ENCODE data around the gene ASIC4.

ASIC4 gene

DNA sequence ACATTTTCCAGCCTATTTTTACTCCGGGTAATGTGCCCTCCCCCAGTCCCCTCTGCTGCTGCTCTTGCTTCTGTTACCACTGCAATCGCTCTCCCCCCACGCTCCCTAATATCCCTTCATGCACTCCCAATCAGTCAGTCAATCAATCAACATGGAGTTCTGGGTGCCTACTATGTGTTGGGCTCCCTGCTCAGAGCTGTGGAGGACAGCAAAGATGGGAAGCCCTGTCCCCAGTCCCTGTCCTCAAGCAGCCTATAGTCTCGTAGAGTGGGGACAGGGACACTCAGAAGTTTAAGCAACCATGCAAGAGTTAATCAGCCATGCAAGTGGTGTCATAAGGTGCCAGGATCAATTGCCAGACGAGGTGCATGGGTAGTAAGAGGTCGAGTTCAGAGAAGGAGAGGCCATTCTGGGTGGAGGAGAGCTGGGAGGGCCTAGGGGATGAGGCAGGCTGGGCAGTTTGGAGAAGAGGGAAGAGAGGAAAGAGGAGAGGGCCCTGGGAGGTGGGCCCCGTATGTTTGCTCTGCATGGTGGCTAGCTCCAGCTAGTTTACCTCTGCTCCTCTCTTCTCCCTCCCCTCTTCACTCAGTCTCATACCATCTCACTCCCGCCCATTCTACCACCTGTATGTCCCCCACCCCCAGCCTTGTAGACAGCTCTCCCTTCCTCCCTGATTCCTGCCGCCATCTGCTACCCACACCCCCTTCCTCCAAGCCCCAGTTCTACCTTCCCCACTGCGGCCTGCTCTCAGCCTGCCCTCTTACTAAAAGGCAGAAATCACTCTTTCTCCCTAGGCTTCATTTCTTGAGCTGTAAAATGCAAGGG lies 3.9 kb downstream of the ASIC4 start:
- Histone ChIP-seq H3K9me3 (ENCODE audit: control insufficient read depth, low read length) (no peaks in the 10 kb centered on the region), H3K4me1 (ENCODE audit: control insufficient read depth, insufficient read depth, low read length, poor library complexity, severe bottlenecking) (peaks cover 40% of the 10 kb centered on the region), H3K27ac (ENCODE audit: low read depth, low read length, severe bottlenecking) (no peak overlapping the region), H3K4me3 (ENCODE audit: extremely low read depth, insufficient read depth, low read length, poor library complexity, severe bottlenecking) (no peak overlapping the region), H3K36me3 (ENCODE audit: control insufficient read depth, insufficient read depth, low read length) (no peaks in the 10 kb centered on the region)
- WGBS, 2 experiments (ENCODE audit: insufficient coverage in 2 of 2) = 69 to 74% methylated on average over 6 to 8 of the region's 10 CpGs

DNA sequence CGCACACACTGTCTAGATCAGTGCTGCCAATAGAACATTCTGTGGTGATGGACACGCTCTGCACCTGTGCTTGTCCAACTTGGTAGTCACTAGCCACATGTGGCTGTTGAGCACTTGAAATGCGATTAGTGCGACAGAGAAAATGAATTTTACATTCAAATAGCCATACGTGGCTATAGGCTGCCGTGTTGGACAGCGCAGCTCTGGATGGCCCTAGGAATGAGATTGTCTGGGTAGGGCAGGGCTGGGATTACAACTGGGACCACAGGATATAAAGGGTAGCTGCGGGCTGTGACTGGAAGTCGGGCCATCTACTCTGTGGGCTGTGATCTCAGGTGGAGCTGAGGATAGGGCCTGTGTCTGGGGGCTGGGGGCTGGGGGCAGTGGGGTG lies 5.2 kb downstream of the ASIC4 start:
- H3K4me3 ChIP-seq (ENCODE audit: extremely low read depth, insufficient read depth, low read length, poor library complexity, severe bottlenecking) = no peak overlapping the region
- H3K36me3 ChIP-seq (ENCODE audit: control insufficient read depth, insufficient read depth, low read length) = no peaks in the 10 kb centered on the region
- no peaks in the 10 kb centered on the region for H3K9me3 ChIP-seq (ENCODE audit: control insufficient read depth, low read length)
- WGBS, 2 experiments (ENCODE audit: insufficient coverage in 2 of 2) = 87 to 98% methylated on average over 7 to 9 of the region's 9 CpGs
- H3K4me1 ChIP-seq (ENCODE audit: control insufficient read depth, insufficient read depth, low read length, poor library complexity, severe bottlenecking) = peaks cover 31% of the 10 kb centered on the region
- H3K27ac ChIP-seq (ENCODE audit: low read depth, low read length, severe bottlenecking) = no peak overlapping the region

DNA sequence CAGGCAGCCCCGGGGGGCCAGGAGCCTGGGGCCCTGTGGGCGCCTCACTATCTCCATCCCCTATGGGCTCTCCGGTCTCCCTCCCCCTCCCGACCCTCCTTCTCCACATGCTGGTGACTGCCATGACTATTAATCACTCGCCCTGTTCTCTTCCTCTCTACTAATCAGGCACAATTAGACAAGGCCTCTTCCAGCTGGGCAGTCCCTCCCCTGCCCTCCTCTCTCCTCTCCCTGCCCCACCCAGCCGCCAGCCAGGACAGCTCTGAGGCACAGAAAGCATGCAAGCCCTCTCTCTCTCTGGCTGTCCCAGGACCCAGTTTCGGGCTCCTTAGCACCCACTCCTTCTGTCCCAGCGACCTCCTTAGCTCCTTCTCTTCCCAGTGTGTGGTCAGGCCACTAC lies 5.8 kb downstream of the ASIC4 start:
- 74 to 77% methylated on average over 6 to 8 of the region's 8 CpGs for WGBS, 2 experiments (ENCODE audit: insufficient coverage in 2 of 2)
- Histone ChIP-seq H3K4me3 (ENCODE audit: extremely low read depth, insufficient read depth, low read length, poor library complexity, severe bottlenecking) (no peak overlapping the region), H3K9me3 (ENCODE audit: control insufficient read depth, low read length) (no peaks in the 10 kb centered on the region), H3K36me3 (ENCODE audit: control insufficient read depth, insufficient read depth, low read length) (no peaks in the 10 kb centered on the region), H3K4me1 (ENCODE audit: control insufficient read depth, insufficient read depth, low read length, poor library complexity, severe bottlenecking) (peaks cover 30% of the 10 kb centered on the region), H3K27ac (ENCODE audit: low read depth, low read length, severe bottlenecking) (no peak overlapping the region)

DNA sequence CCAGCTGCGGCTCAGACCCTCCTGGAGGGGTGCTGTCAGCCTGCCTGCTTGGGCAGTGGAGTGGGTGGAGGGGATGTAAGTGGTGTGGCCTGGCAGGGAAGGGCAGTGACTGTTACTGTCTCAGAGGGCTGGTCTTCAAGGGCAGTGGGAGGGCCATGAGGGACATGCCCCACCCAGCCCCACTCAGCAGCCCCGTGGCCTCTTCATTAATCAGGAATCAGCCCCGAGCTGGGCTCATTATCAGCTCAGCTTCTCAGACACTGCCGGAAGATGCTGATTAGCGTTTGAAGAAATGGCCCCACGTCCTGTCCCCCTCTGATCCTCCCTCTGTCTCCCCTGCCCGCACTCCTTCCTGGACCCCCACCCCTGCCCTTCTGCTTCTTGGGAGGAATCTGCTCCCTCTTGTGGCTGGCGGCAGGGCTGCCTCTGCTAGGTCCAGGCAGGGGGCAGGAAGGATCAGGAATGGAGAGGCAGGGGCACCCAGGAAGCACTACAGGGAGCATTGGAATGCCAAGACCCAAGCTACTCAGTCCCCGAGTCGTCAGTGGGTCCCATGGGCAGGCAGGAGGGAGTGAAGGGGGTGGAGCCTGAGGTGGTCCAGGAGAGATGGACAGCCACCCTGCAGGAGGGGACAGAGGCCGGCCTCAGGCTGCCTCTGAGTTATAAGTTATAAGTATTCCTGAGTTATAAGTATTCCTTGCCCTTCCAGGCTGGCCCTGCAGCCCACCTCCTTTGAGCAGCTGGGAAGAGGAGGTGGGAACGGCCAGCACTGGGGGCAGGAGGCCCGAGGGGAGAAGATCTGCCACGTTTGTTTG lies 7.0 kb downstream of the ASIC4 start:
- peak overlapping the region; percentile 84 for H3K27ac ChIP-seq (ENCODE audit: low read depth, low read length, severe bottlenecking)
- no peak overlapping the region for H3K4me3 ChIP-seq (ENCODE audit: extremely low read depth, insufficient read depth, low read length, poor library complexity, severe bottlenecking)
- no peaks in the 10 kb centered on the region for H3K36me3 ChIP-seq (ENCODE audit: control insufficient read depth, insufficient read depth, low read length)
- WGBS, 2 experiments (ENCODE audit: insufficient coverage in 2 of 2) = 7% methylated on average over 9 to 11 of the region's 14 CpGs
- H3K9me3 ChIP-seq (ENCODE audit: control insufficient read depth, low read length) = no peaks in the 10 kb centered on the region
- H3K4me1 ChIP-seq (ENCODE audit: control insufficient read depth, insufficient read depth, low read length, poor library complexity, severe bottlenecking) = peaks cover 41% of the 10 kb centered on the region

DNA sequence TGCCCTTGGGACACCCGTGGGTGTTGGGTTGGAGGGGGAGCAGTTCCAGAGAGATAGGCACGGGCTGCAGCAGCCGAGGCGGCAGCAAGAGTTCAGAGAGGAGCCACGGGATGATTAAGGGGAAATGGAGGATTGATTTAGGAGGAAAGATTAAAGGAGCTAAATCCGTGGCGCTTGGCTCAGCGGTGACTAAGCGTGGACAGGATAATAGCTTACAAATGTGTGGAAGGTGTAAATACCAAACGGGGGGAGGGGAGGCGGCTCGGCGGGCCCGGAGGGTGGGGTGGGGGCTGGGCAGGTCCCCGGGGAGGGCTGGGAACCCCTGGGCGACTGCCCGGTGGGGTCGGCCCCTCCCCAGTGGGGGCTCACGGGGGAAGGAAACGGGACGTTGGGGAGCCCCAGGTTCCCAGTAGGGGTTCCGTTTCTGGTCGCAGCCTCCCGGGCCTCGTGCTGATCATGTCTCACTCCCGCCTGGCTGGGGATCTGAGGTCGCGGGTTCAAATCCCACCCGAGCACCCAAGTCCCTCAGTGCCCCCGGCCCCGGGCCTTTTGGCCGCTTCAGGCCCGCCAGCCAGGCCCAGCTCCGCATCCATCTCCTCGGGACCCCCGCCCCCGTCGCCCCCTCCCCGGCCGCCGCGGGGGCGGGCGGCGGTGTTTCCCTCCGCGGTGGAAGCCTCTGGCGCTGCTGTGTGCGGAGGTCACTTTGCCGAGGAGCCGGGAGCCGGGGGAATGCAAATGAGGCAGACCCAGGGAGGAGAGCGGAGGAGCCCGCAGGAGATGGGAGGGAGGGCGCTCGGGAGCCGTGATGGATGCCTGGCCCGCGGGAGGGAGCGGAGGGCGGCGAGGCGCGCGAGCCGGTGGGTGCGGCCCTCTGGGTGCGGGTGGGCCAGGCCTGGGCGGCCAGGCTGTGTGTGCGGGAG lies 8.1 kb downstream of the ASIC4 start:
- H3K4me1 ChIP-seq (ENCODE audit: control insufficient read depth, insufficient read depth, low read length, poor library complexity, severe bottlenecking) = peaks cover 52% of the 10 kb centered on the region
- 4 to 5% methylated on average over 45 to 48 of the region's 70 CpGs for WGBS, 2 experiments (ENCODE audit: insufficient coverage in 2 of 2)
- peak overlapping the region; percentile 21 for H3K4me3 ChIP-seq (ENCODE audit: extremely low read depth, insufficient read depth, low read length, poor library complexity, severe bottlenecking)
- no peaks in the 10 kb centered on the region for H3K36me3 ChIP-seq (ENCODE audit: control insufficient read depth, insufficient read depth, low read length)
- no peaks in the 10 kb centered on the region for H3K9me3 ChIP-seq (ENCODE audit: control insufficient read depth, low read length)
- peak overlapping the region; percentile 84 for H3K27ac ChIP-seq (ENCODE audit: low read depth, low read length, severe bottlenecking)

DNA sequence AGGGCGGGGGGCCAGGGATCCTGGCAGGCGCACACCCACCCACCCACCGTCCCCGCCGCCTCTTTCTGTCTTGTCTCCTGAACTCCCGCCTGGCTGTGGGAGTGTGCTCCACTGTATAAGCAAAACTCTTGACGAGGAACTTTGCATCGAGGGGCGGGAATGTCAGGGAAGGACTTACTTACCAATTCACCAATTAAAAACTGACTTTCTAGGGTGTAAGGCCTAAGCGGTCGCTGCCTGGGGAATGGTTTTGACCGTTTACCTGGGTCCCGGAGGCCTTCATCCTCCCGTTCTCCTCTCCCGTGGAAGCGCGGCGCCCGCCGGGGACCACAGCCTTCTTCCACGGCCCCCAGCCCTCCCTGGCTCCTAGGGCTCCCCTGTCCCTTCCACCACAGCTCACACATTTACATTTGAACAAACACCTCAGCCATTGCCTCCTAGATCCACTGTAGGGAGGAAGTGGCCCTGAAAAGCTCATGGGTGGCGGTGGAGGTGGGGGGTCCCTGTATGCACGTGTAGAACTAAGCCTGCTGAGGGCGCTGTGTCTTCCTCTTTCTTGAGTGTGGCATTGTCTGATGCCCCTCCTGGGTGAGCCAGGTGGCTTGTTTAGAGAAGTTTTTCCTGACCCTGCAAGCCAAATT lies 8.9 kb downstream of the ASIC4 start:
- Histone ChIP-seq H3K9me3 (ENCODE audit: control insufficient read depth, low read length) (no peaks in the 10 kb centered on the region), H3K4me3 (ENCODE audit: extremely low read depth, insufficient read depth, low read length, poor library complexity, severe bottlenecking) (peak overlapping the region; percentile 21), H3K36me3 (ENCODE audit: control insufficient read depth, insufficient read depth, low read length) (no peaks in the 10 kb centered on the region), H3K4me1 (ENCODE audit: control insufficient read depth, insufficient read depth, low read length, poor library complexity, severe bottlenecking) (peaks cover 56% of the 10 kb centered on the region), H3K27ac (ENCODE audit: low read depth, low read length, severe bottlenecking) (peak overlapping the region; percentile 29)
- 14 to 30% methylated on average over 15 of the region's 24 CpGs for WGBS, 2 experiments (ENCODE audit: insufficient coverage in 2 of 2)

DNA sequence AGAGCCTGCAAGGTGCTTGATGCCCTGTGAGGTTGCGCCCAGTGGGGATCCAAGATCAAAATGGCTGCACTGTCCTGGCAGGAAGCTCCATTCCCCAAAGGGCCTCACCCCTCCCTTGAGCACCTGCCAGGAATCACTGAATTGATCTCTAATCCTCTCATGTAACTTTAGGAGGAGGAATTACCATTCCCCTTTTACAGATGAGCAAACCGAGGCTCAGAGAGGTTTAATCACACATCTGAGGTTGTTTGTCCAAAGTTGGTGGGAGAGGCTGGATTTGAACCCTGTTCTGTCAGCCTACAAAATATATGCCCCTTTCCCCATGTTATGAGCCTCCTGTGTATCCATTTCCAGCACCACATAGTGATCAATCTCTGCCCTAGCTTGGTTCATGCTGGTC lies 10.5 kb downstream of the ASIC4 start:
- Histone ChIP-seq H3K27ac (ENCODE audit: low read depth, low read length, severe bottlenecking) (no peak overlapping the region), H3K4me3 (ENCODE audit: extremely low read depth, insufficient read depth, low read length, poor library complexity, severe bottlenecking) (no peak overlapping the region), H3K4me1 (ENCODE audit: control insufficient read depth, insufficient read depth, low read length, poor library complexity, severe bottlenecking) (peaks cover 60% of the 10 kb centered on the region), H3K9me3 (ENCODE audit: control insufficient read depth, low read length) (no peaks in the 10 kb centered on the region), H3K36me3 (ENCODE audit: control insufficient read depth, insufficient read depth, low read length) (no peaks in the 10 kb centered on the region)
- 91 to 100% methylated on average over 1 of the region's 2 CpGs for WGBS, 2 experiments (ENCODE audit: insufficient coverage in 2 of 2)

DNA sequence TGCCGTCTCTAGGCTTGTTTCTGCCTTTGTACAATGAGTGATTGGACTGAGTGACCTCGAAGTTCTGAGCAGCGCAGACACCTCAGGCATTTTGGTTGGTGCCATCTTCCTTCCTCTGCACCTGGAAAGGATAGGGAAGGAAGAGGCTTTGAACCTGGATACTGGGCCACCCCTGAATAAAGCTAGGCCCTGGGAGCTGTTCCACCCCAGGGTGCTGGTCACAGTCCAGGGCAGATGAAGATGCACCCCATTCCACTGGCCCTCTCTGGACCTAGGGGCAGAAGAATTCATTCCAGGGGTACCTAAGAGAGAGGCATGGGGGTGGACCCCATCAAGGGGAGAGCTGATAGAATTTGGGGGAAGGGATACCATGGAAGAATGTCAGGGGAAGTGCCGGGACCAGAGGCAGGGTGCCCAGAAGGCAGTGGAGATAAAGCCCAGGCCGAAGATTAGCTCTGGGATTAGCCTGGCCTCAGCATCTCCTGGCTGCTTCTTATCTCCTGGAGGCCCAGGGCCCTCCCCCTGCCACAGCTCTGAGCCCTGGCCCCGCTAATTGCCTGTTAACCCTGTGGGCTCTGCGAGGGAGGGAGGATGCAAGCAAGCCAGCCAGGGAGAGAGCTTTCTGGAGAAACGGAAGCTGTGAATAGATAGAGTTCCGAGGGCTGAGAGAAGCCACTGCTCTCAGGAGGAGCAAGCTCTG lies 11.4 kb downstream of the ASIC4 start:
- Histone ChIP-seq H3K4me3 (ENCODE audit: extremely low read depth, insufficient read depth, low read length, poor library complexity, severe bottlenecking) (no peak overlapping the region), H3K27ac (ENCODE audit: low read depth, low read length, severe bottlenecking) (peak overlapping the region; percentile 38), H3K4me1 (ENCODE audit: control insufficient read depth, insufficient read depth, low read length, poor library complexity, severe bottlenecking) (peaks cover 54% of the 10 kb centered on the region), H3K9me3 (ENCODE audit: control insufficient read depth, low read length) (no peaks in the 10 kb centered on the region), H3K36me3 (ENCODE audit: control insufficient read depth, insufficient read depth, low read length) (no peaks in the 10 kb centered on the region)
- WGBS, 2 experiments (ENCODE audit: insufficient coverage in 2 of 2) = 48 to 63% methylated on average over 3 to 5 of the region's 9 CpGs

DNA sequence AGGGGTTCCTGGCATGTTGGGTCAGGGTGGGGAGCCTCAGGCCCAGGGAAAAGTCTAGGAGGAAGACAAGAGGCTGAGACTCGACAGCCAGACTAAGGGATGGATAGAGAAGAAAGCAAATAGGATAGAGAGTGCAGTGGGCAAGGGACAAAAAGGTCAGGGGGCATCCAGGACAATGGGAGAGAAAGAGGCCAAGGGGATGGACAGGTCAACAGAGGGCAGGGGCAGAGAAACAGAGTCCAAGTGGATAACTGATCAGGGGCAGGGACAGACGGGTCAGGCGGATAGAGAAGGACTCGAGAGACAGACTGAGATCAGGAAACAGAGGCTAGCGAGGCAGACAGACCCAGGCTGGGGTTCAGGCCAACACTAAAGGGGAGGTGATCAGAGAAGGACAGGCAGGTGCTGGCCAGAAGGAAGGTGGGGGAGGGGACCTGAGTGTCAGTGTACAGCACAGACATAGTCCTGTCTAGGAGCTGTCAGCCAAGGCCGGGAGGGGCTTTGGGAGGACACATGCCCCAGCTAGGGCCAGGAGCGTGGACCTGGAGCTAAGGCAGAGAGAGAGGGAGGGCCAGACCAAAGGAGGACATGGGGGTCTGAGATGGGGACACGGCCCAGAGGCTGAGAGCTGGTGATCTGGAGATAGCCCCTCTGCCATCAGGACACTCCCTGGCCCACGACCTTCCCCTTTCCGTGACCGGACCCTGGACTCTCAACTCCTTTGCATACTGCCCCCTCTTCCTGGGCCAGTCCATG lies 12.2 kb downstream of the ASIC4 start:
- H3K27ac ChIP-seq (ENCODE audit: low read depth, low read length, severe bottlenecking) = peak overlapping the region; percentile 38

More for the DNA sequence above, 12.2 kb downstream of the ASIC4 start:
- Histone ChIP-seq H3K36me3 (ENCODE audit: control insufficient read depth, insufficient read depth, low read length) (no peaks in the 10 kb centered on the region), H3K4me1 (ENCODE audit: control insufficient read depth, insufficient read depth, low read length, poor library complexity, severe bottlenecking) (peaks cover 46% of the 10 kb centered on the region), H3K4me3 (ENCODE audit: extremely low read depth, insufficient read depth, low read length, poor library complexity, severe bottlenecking) (no peak overlapping the region), H3K9me3 (ENCODE audit: control insufficient read depth, low read length) (no peaks in the 10 kb centered on the region)
- WGBS, 2 experiments (ENCODE audit: insufficient coverage in 2 of 2) = 66 to 74% methylated on average over 8 to 10 of the region's 11 CpGs
